ENCODE measurements around the gene TMEM174. TPM values are rescaled to one million over a fixed set of nuclear protein-coding genes. Genes with fewer than 3 reads are reported as not detected.

The TMEM174 gene, protein sequence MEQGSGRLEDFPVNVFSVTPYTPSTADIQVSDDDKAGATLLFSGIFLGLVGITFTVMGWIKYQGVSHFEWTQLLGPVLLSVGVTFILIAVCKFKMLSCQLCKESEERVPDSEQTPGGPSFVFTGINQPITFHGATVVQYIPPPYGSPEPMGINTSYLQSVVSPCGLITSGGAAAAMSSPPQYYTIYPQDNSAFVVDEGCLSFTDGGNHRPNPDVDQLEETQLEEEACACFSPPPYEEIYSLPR
- total RNA-seq, result not detected

- no peak for DNase-seq (ENCODE audit: low spot score in 2 of 2)
- peaks cover 0 to 7% of the 10 kb centered on the region in 2 donors for H3K36me3 Mint-ChIP-seq
- H3K27ac Mint-ChIP-seq, result no peak within 1 kb of the TSS
- no peaks in the 10 kb centered on the region for H3K9me3 Mint-ChIP-seq
- no peak for ATAC-seq
Measured at GRCh38 chr5:73172951-73173350, at the start of gene TMEM174. TSS of gene TMEM174 (plus strand) at chr5:73173193. CDS start at chr5:73173244, 51 bp downstream.

- no peak for DNase-seq (ENCODE audit: low spot score in 2 of 2)
- Mint-ChIP-seq H3K9me3 (no peaks in the 10 kb centered on the region), H3K36me3 (no peaks in the 10 kb centered on the region), H3K27ac (no peak overlapping the region)
- no peak for ATAC-seq
Measured at GRCh38 chr5:73125289-73125688, 47.7 kb upstream of the TMEM174 start.

- H3K9me3 Mint-ChIP-seq, result no peaks in the 10 kb centered on the region
- no peak for ATAC-seq
- no peak for DNase-seq (ENCODE audit: low spot score in 2 of 2)
- H3K36me3 Mint-ChIP-seq, result no peaks in the 10 kb centered on the region
- no peak overlapping the region for H3K27ac Mint-ChIP-seq
Measured at GRCh38 chr5:73126381-73126780, 46.6 kb upstream of the TMEM174 start.

DNA sequence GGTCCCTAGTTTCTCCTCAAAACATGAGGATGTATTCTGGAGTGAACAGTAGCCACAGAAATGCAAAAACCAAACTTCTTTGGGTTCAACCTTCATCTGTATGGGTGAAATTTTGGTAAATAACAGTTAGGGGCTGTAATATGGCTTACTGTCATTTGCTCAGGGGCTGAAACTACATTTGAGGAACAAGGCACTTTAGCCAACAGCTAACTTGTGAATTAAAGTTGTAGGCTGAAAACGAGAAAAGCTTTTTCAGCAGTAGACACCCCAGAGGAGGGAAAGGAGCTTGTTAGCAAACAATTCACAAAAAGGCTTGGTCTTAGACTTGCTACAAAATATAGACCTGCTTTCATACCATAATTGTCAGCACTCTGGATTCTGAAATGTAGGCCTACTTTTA is 46.0 kb upstream of the TMEM174 start:
- ATAC-seq (no peak), DNase-seq (ENCODE audit: low spot score in 2 of 2) (no peak)
- no peak overlapping the region for H3K27ac Mint-ChIP-seq
- H3K36me3 Mint-ChIP-seq, result no peaks in the 10 kb centered on the region
- no peaks in the 10 kb centered on the region for H3K9me3 Mint-ChIP-seq

GRCh38 chr5:73129143-73129542 is 43.9 kb upstream of the TMEM174 start:
- H3K9me3 Mint-ChIP-seq, result no peaks in the 10 kb centered on the region
- no peak overlapping the region for H3K27ac Mint-ChIP-seq
- no peak for ATAC-seq
- no peak for DNase-seq (ENCODE audit: low spot score in 2 of 2)
- no peaks in the 10 kb centered on the region for H3K36me3 Mint-ChIP-seq

GRCh38 chr5:73130811-73131210 is 42.2 kb upstream of the TMEM174 start:
- Mint-ChIP-seq H3K27ac (no peak overlapping the region), H3K9me3 (no peaks in the 10 kb centered on the region), H3K36me3 (no peaks in the 10 kb centered on the region)
- ATAC-seq (no peak), DNase-seq (ENCODE audit: low spot score in 2 of 2) (no peak)

DNA sequence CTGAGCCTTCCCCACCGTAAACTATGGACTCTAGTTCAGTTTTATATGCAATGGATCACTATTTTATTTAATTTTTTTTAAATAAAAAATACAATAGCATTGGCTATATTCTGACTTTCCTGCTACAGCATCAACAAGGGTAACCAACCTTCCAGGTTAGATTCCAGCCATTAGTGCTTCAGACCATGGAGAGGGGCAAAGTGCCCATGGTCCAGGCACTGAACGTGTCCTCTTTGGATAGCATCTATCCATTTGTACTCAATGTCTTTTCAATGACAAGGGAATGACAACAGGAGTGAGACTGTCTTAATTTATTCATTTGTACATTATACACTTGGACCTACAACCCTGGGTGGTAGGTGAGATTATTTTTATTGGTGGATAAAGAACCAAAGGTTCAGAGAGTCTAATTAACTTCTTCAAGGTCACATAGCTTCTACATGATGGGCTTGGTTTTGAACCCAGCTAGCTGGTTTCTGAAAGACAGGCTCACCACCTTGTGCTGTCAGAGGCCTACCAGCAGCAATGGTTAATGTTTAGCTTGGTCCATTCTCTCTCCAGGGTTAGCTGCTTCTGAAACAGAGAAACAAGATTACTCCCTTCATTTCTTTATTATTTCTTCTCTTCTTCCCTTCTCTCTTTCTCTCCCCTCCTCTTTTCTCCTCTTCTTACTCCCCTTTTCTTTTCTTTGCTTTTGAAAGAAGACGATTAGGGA is 41.1 kb upstream of the TMEM174 start:
- no peaks in the 10 kb centered on the region for H3K9me3 Mint-ChIP-seq
- no peak overlapping the region for H3K27ac Mint-ChIP-seq
- DNase-seq (ENCODE audit: low spot score in 2 of 2) (no peak), ATAC-seq (no peak)
- no peaks in the 10 kb centered on the region for H3K36me3 Mint-ChIP-seq

GRCh38 chr5:73132759-73133158 is 40.2 kb upstream of the TMEM174 start:
- Mint-ChIP-seq H3K27ac (no peak overlapping the region), H3K36me3 (no peaks in the 10 kb centered on the region), H3K9me3 (no peaks in the 10 kb centered on the region)
- DNase-seq (ENCODE audit: low spot score in 2 of 2) (no peak), ATAC-seq (no peak)

DNA sequence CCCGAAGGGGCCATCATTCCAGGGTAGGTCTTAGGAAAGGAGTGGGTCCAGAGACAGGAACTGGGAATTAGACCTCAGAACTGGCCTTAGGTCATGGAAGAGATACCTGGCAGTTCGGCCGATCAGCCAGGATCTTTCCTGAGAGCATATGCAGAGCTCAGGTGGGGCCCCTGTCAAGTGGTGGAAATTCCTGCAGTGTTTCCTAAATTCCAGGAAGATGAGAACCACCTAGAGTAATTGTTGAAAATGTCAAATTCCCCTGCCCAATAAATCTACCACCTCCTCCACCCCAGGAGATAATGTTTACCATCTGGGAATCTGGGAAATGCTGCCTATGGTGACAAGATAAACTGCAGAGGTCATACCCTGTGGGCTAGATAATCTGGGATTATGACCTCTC is 38.0 kb upstream of the TMEM174 start:
- Mint-ChIP-seq H3K27ac (no peak overlapping the region), H3K36me3 (no peaks in the 10 kb centered on the region), H3K9me3 (no peaks in the 10 kb centered on the region)
- ATAC-seq (no peak), DNase-seq (ENCODE audit: low spot score in 2 of 2) (no peak)

GRCh38 chr5:73135429-73136054 is 37.5 kb upstream of the TMEM174 start:
- DNase-seq (ENCODE audit: low spot score in 2 of 2), result no peak
- ATAC-seq, result peak in 1 of 2 donors; percentile 56
- Mint-ChIP-seq H3K36me3 (no peaks in the 10 kb centered on the region), H3K27ac (no peak overlapping the region), H3K9me3 (no peaks in the 10 kb centered on the region)

- ATAC-seq (no peak), DNase-seq (ENCODE audit: low spot score in 2 of 2) (no peak)
- Mint-ChIP-seq H3K27ac (no peak overlapping the region), H3K9me3 (no peaks in the 10 kb centered on the region), H3K36me3 (no peaks in the 10 kb centered on the region)
Measured at GRCh38 chr5:73136055-73136562, 36.9 kb upstream of the TMEM174 start.

- no peaks in the 10 kb centered on the region for H3K36me3 Mint-ChIP-seq
- ATAC-seq, result no peak
- no peak overlapping the region for H3K27ac Mint-ChIP-seq
- DNase-seq (ENCODE audit: low spot score in 2 of 2), result no peak
- H3K9me3 Mint-ChIP-seq, result no peaks in the 10 kb centered on the region
Measured at GRCh38 chr5:73137563-73138530, 35.1 kb upstream of the TMEM174 start.

GRCh38 chr5:73139485-73139884 is 33.5 kb upstream of the TMEM174 start:
- no peak overlapping the region for H3K27ac Mint-ChIP-seq
- ATAC-seq (no peak), DNase-seq (ENCODE audit: low spot score in 2 of 2) (no peak)
- H3K36me3 Mint-ChIP-seq, result no peaks in the 10 kb centered on the region
- H3K9me3 Mint-ChIP-seq, result no peaks in the 10 kb centered on the region

DNA sequence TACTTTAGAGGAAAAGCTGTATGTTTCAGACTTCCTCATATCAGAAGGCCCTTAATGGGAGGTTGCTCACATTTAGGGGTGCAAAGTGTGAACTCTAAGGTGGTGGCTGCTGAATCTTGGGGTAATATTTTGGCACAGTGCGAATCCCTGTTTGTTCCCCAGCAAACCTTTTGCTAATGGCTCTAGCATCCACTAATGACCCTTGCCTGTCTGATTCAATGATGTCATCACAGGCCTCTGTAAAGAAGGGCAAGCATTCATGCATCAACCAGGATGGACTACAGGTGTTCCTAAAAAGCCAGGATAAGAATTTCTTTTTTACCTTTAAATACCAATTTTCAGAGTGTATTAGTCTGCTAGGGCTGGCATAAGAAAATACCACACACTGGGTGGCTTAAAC is 32.2 kb upstream of the TMEM174 start:
- no peak for DNase-seq (ENCODE audit: low spot score in 2 of 2)
- H3K27ac Mint-ChIP-seq, result no peak overlapping the region
- ATAC-seq, result no peak
- no peaks in the 10 kb centered on the region for H3K9me3 Mint-ChIP-seq
- H3K36me3 Mint-ChIP-seq, result no peaks in the 10 kb centered on the region

DNA sequence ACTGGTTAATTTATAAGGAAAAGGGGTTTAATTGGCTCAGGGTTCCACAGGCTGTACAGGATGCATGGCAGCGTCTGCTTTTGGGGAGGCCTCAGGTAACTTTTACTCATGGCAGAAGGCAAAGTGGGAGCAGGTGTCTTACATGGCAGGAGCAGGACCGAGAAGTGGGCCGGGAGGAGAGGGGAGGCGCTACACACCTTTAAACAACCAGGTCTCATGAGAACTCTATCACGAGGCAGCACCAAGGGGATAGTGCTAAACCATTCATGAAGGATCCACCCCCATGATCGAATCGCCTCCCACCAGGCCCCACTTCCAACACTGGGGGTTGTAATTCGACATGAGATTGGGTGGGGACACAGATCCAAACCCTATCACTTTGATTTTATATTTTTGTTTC is 31.0 kb upstream of the TMEM174 start:
- ATAC-seq (no peak), DNase-seq (ENCODE audit: low spot score in 2 of 2) (no peak)
- no peak overlapping the region for H3K27ac Mint-ChIP-seq
- no peaks in the 10 kb centered on the region for H3K9me3 Mint-ChIP-seq
- peaks cover 0 to 6% of the 10 kb centered on the region in 2 donors for H3K36me3 Mint-ChIP-seq

DNA sequence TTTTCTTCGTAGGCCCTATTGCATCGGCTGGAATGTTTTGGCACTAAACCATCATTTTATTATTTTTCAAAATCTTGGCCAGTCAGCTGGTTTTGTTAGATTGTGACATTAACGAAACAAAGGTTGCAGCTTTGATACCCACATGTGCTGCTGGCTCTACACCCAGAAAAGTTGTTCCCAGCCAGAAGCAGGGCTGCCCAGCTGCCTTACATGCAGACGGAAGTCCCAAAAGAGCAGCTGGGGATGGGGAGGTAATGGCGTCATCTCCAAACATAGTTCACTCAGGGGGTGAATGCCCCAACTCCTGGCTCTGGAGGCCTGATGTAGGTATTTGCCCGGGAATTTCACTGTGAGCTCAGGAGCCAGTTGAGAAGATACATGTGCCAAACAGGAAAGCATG is 29.3 kb upstream of the TMEM174 start:
- ATAC-seq (no peak), DNase-seq (ENCODE audit: low spot score in 2 of 2) (no peak)
- no peaks in the 10 kb centered on the region for H3K9me3 Mint-ChIP-seq
- peaks cover 0 to 6% of the 10 kb centered on the region in 2 donors for H3K36me3 Mint-ChIP-seq
- no peak overlapping the region for H3K27ac Mint-ChIP-seq

DNA sequence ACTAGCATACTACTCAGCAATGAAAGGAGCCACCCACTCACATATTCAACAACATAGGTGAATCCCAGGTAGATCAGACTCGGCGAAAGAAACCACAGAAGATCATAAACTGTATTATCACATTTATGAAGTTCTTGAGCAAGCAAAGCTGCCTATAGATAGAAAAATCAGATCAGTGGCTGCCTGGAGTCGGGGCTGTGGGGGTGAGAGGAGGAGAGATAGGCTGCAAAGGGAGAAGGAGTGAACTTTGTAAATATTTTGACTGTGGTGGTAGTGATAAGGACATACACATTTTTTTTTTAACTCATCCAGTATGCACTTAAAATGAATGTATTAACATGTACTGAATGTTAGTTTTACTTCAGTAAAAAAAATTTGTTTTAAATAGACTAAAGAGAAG is 23.5 kb upstream of the TMEM174 start:
- no peaks in the 10 kb centered on the region for H3K9me3 Mint-ChIP-seq
- peaks cover 0 to 6% of the 10 kb centered on the region in 2 donors for H3K36me3 Mint-ChIP-seq
- ATAC-seq, result no peak
- DNase-seq (ENCODE audit: low spot score in 2 of 2), result no peak
- no peak overlapping the region for H3K27ac Mint-ChIP-seq
